Kidney (tissue), 14 donors: Measurements from ENCODE around the gene MGARP. TPM values are rescaled to one million over a fixed set of nuclear protein-coding genes. Genes with fewer than 3 reads are reported as not detected.

Experiments used
- DNase-seq, 5 donors: peaks; one replicate each; pipeline ENCODE4 v3.0.0-alpha.2; 2013 to 2020
- FAIRE-seq: peaks from 2 replicates; lab custom pipeline; 2012; peaks lifted over from hg19 to GRCh38; lab: Jason Lieb, UNC
- H3K27ac ChIP-seq, 2 donors: one replicate each; pipeline ENCODE4 v1.7.0; 2013; ENCODE audit warnings: low read depth in 2 of 2, low read length in 2 of 2, inconsistent platforms in 1 of 2
- H3K27me3 ChIP-seq: one replicate; pipeline ENCODE4 v1.7.1; 2013; ENCODE audit warnings: low read length, inconsistent platforms; ENCODE audit not compliant: control insufficient read depth, insufficient read depth
- H3K36me3 ChIP-seq, 3 donors: one replicate each; pipeline versions ENCODE4 v1.7.0 to v1.7.1; 2013; ENCODE audit warnings: low read length in 3 of 3, control low read depth in 1 of 3, inconsistent platforms in 1 of 3; ENCODE audit not compliant: insufficient read depth in 3 of 3, control insufficient read depth in 2 of 3
- H3K4me1 ChIP-seq, 3 donors: one replicate each; pipeline versions ENCODE4 v1.7.0 to v1.7.1; 2013; ENCODE audit warnings: low read length in 3 of 3, inconsistent platforms in 1 of 3, low read depth in 1 of 3; ENCODE audit not compliant: control insufficient read depth in 2 of 3, insufficient read depth in 2 of 3
- H3K4me3 ChIP-seq, 3 donors: one replicate each; pipeline versions ENCODE4 v1.7.0 to v1.8.1; 2013; ENCODE audit warnings: low read length in 3 of 3, control low read depth in 1 of 3, inconsistent platforms in 1 of 3
- H3K9ac ChIP-seq, 3 donors: one replicate each; pipeline versions ENCODE4 v1.7.0 to v1.7.1; 2013; ENCODE audit warnings: low read length in 3 of 3, control low read depth in 1 of 3, inconsistent platforms in 1 of 3
- H3K9me3 ChIP-seq, 3 donors: one replicate each; pipeline versions ENCODE4 v1.7.0 to v1.7.1; 2013; ENCODE audit warnings: low read length in 3 of 3, control low read depth in 1 of 3, inconsistent platforms in 1 of 3; ENCODE audit not compliant: control insufficient read depth in 2 of 3, insufficient read depth in 1 of 3
- intact Hi-C: fragments of 100-400 bp; cut with DNase I; formaldehyde crosslinking; loops from one replicate; pipeline ENCODE4 v1.11.1; 2022
- polyA plus RNA-seq: library from polyadenylated mRNA; stranded (reverse); fragments of 350-450 nt; fragmentation: Illumina TruSeq; extraction: RNeasy Lipid Tissue Mini Kit (QIAGEN cat#74804); gene quantifications from one replicate; pipeline ENCODE4 v1.2.3, GENCODE V29; 2014; ENCODE audit warnings: low read depth, low replicate concordance; ENCODE audit not compliant: insufficient read depth
- total RNA-seq: library from RNA; stranded (reverse); fragmentation: NEBNext Ultra II Directional; extraction: Animal tissue kit (Norgen Biotek cat#: 25700); gene quantifications from one replicate; pipeline ENCODE4 v1.2.1, GENCODE V29; 2021
- TF ChIP-seq, protein P1 (sequence below): IDR thresholded peaks from 3 replicates; pipeline ENCODE4 v1.5.1; 2012; ENCODE audit warnings: mild to moderate bottlenecking, moderate library complexity, borderline replicate concordance; ENCODE audit not compliant: insufficient read depth; ENCODE audit errors: extremely low read depth
- donor health status: control.
- donor health status: control.
- donor health status: control.
- donor health status: control.
- donor health status: control.
- donor health status: DM: yes; HTN: yes; CAD: no.
- donor health status: Normal renal cell carcinoma (clear cell type).

Gene MGARP
- total and polyA plus RNA-seq, 2 donors from 2014 or later: 0.25 to 4.3 TPM

- Histone ChIP-seq H3K27ac (no peak overlapping the region), H3K9me3 (no peaks in the 10 kb centered on the region), H3K9ac (no peak overlapping the region), H3K4me3 (no peak overlapping the region), H3K36me3 (no peaks in the 10 kb centered on the region), H3K4me1 (peaks cover 0 to 4% (median 0%) of the 10 kb centered on the region in 3 donors), H3K27me3 (peaks cover 16% of the 10 kb centered on the region)
- TF ChIP-seq, protein P1, sequence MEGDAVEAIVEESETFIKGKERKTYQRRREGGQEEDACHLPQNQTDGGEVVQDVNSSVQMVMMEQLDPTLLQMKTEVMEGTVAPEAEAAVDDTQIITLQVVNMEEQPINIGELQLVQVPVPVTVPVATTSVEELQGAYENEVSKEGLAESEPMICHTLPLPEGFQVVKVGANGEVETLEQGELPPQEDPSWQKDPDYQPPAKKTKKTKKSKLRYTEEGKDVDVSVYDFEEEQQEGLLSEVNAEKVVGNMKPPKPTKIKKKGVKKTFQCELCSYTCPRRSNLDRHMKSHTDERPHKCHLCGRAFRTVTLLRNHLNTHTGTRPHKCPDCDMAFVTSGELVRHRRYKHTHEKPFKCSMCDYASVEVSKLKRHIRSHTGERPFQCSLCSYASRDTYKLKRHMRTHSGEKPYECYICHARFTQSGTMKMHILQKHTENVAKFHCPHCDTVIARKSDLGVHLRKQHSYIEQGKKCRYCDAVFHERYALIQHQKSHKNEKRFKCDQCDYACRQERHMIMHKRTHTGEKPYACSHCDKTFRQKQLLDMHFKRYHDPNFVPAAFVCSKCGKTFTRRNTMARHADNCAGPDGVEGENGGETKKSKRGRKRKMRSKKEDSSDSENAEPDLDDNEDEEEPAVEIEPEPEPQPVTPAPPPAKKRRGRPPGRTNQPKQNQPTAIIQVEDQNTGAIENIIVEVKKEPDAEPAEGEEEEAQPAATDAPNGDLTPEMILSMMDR: no peak
- DNase-seq (no peak), FAIRE-seq (no peak)
- intact Hi-C loops: no loop called here
Measured at GRCh38 chr4:139282721-139283075, 2.7 kb upstream of the MGARP start.

GRCh38 chr4:139282065-139282720 is 2.2 kb upstream of the MGARP start:
- FAIRE-seq: no peak

GRCh38 chr4:139278912-139279759 is 889 bp downstream of the MGARP start:
- Histone ChIP-seq H3K27ac (no peak overlapping the region), H3K9ac (peak overlapping the region in 1 of 3 donors; percentile 0), H3K4me3 (peak overlapping the region; percentile 23 to 69 (median 60)), H3K9me3 (no peaks in the 10 kb centered on the region), H3K27me3 (peaks cover 21% of the 10 kb centered on the region), H3K36me3 (no peaks in the 10 kb centered on the region), H3K4me1 (peaks cover 0 to 4% (median 0%) of the 10 kb centered on the region in 3 donors)
- TF ChIP-seq, protein P1: no peak
- intact Hi-C loops: no loop called here
- peak in 4 of 5 donors; percentile 35 to 52 (median 44) for DNase-seq
- FAIRE-seq: no peak

More at GRCh38 chr4:139282065-139282720, 2.2 kb upstream of the MGARP start:
- TF ChIP-seq, protein P1: no peak
- DNase-seq: no peak
- Histone ChIP-seq H3K27ac (no peak overlapping the region), H3K4me3 (no peak overlapping the region), H3K9me3 (no peaks in the 10 kb centered on the region), H3K4me1 (peaks cover 0 to 4% (median 0%) of the 10 kb centered on the region in 3 donors), H3K27me3 (peaks cover 17% of the 10 kb centered on the region), H3K9ac (no peak overlapping the region), H3K36me3 (no peaks in the 10 kb centered on the region)
- intact Hi-C loops: no loop called here
